Measurements from ENCODE around the gene PLBD1. TPM values are rescaled to one million over a fixed set of nuclear protein-coding genes. Genes with fewer than 3 reads are reported as not detected.
A peak's percentile ranks its signal among the peaks of the same experiment; 100 is the strongest.

PLBD1 gene
- total RNA-seq, 1 donor from 2014 or later = not detected

DNA sequence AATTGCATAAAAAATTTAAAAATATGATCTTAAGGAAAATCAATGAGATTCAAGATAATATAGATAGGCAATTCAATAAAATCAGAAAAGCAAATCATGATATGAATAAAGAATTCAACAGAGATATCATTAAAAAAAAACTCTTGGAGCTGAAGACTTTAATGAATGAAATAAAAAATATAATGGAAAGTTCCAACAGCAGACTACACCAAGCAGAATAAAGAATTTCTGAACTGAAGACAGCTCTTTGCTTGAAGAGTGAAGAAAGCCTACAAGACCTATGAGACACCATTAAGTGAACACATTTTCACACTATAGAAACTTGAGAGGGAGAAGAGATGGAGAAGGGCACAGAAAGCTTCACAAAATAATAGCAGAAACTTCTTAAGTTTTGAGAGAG, 45.9 kb downstream of the PLBD1 start:
- Mint-ChIP-seq H3K4me1 (ENCODE audit: low read depth) (no peaks in the 10 kb centered on the region), H3K9me3 (peaks cover 38% of the 10 kb centered on the region), H3K36me3 (ENCODE audit: low read depth) (no peaks in the 10 kb centered on the region), H3K27ac (no peak overlapping the region), H3K4me3 (no peak overlapping the region), H3K27me3 (ENCODE audit: insufficient read depth) (no peaks in the 10 kb centered on the region)
- intact Hi-C loops (cut with micrococcal nuclease) = no loop called here
- no peak for DNase-seq (ENCODE audit: low spot score)

DNA sequence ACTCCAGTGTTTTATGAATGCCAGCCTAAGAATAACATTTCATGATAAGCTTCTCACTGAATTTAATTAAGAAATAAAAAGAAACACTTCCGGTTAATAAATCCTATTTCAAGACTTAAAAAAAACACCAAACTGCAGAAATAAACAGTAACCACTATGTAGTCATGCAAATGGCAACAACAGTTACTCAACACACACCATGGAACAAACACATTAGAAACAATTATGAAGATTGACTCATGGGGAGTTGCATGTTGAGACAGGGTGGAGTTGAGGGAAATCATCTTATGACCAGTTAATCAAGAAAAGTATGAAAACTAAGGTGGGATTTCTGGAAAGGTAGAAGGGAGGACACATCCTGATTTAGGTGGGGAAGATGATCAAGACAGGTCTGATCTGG, 52.7 kb downstream of the PLBD1 start:
- Mint-ChIP-seq H3K4me3 (no peak overlapping the region), H3K36me3 (ENCODE audit: low read depth) (no peaks in the 10 kb centered on the region), H3K4me1 (ENCODE audit: low read depth) (no peaks in the 10 kb centered on the region), H3K27me3 (ENCODE audit: insufficient read depth) (no peaks in the 10 kb centered on the region), H3K9me3 (no peaks in the 10 kb centered on the region), H3K27ac (no peak overlapping the region)
- no peak for DNase-seq (ENCODE audit: low spot score)
- intact Hi-C loops (cut with micrococcal nuclease) = no loop called here

DNA sequence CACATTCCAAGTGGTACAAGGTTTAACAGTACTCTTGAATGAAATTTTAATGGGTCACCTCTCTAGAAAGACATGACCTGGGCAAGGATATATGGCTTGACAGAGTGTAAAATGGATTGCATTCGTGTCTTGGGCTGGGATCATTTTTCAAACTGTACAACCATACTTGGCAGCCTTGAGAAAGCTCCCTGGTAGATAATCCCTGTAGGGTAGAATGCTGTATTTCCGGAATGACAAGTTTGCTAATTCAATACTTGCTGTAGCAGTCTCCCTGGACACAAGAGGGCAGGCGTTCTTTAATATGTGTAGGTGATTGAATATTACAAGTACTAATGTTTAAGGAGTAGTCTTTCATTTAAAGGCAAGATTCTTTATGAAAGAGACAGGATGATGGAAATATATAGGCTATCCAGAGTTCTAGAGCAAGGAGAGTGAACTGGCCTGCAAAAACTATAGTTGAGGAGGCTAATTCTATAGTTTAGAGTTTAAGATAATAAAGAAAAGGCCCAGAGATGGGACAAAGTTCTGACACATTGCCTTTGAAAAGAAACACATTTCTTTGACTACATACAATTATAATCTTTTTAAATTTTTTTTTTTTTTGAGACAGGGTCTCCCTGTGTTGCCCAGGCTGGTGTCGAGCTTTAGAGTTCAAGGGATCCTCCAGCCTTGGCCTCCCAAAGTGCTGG, 53.4 kb downstream of the PLBD1 start:
- intact Hi-C loops (cut with micrococcal nuclease) = no loop called here
- no peak for DNase-seq (ENCODE audit: low spot score)
- Mint-ChIP-seq H3K4me1 (ENCODE audit: low read depth) (no peaks in the 10 kb centered on the region), H3K9me3 (no peaks in the 10 kb centered on the region), H3K4me3 (no peak overlapping the region), H3K27me3 (ENCODE audit: insufficient read depth) (no peaks in the 10 kb centered on the region), H3K36me3 (ENCODE audit: low read depth) (no peaks in the 10 kb centered on the region), H3K27ac (no peak overlapping the region)

DNA sequence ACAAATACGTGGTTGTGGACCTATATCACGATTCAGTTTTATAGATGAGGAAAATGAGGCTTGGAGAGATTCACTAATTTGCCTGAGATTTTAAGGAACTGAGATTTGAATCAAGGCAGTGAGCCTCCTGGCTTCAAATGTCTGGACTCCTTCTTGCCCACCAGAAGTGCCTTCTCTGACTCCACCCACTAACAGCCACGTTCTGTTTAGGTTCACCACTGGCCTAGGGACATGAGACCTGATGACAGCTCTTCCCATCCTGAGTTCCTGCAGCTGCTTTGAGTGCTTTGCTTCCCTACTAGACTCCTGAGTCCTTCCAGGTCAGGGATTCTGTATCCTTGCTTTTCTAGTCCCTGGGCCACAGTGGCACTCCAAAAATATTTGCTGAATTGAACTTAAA, 57.1 kb downstream of the PLBD1 start:
- no peak for DNase-seq (ENCODE audit: low spot score)
- Mint-ChIP-seq H3K27me3 (ENCODE audit: insufficient read depth) (no peaks in the 10 kb centered on the region), H3K4me3 (no peak overlapping the region), H3K4me1 (ENCODE audit: low read depth) (no peaks in the 10 kb centered on the region), H3K9me3 (no peaks in the 10 kb centered on the region), H3K27ac (no peak overlapping the region), H3K36me3 (ENCODE audit: low read depth) (peaks cover 1% of the 10 kb centered on the region)
- intact Hi-C loops (cut with micrococcal nuclease) = no loop called here

DNA sequence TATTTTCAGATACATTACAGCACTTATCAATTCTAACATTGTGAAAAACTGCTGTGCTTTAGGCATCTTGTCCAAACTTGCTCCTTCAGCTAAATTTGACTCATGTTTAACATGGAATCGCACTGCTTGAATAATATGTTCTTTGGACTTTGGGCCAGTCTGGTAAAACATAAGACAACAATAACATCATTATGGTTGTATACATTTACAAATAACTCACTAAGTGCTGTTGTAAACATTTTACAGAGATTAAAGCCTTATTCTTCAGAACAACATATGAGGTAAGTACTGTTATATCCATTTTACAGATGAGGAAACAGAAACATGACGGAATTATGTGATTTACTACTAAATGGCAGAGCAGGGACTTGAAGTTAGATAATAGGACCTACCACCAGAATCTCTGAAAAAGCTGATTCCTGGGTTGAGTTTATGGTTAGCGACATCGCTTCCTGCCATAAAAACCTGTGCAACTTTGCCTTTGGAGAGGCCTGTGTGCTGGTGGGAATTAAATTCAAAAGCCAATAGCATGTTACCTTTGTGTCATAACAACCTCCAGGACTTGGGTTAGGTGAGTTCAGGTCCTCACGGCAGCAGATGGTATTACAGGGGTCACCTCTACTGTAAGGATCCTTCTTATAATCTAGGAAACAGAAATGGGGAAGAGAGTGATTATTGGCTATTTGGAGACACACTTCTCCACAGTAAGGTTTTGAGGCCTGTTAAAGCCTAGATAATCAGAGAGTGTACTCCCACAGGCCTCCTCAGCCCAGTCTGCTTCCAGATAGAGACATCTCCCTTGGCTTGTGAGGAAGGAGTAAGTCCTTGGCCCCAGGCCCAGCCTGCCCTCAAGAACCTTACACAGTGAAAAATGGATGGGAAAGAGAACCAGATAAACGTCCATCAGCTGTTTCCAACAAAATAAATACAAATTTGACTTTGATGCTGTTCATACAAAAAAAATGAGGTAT, 61.8 kb downstream of the PLBD1 start:
- no peak overlapping the region for H3K4me3 Mint-ChIP-seq
- no peak overlapping the region for H3K27ac Mint-ChIP-seq
- intact Hi-C loops (cut with micrococcal nuclease) = no loop called here
- no peaks in the 10 kb centered on the region for H3K9me3 Mint-ChIP-seq
- DNase-seq (ENCODE audit: low spot score) = no peak
- no peaks in the 10 kb centered on the region for H3K27me3 Mint-ChIP-seq (ENCODE audit: insufficient read depth)
- peaks cover 15% of the 10 kb centered on the region for H3K36me3 Mint-ChIP-seq (ENCODE audit: low read depth)
- H3K4me1 Mint-ChIP-seq (ENCODE audit: low read depth) = no peaks in the 10 kb centered on the region

DNA sequence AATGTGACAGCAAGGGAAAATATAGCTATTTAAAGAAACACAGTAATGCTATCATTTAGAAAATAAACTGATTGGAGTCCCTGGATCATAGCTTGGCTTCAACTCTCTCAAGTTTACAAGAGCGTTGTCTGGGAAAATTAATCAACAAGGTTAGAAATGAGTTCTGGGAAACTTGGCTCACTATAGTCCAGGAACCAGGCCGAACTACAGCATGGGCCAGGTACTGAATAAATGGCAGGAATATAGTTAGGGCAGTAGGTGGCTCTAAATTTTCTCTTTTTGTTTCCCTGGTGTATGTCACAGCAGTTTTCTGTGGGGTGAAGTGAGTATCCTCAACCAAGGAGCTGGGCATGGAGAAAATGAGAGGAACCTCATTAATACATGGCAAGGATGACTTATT, 72.4 kb downstream of the PLBD1 start:
- intact Hi-C loops (cut with micrococcal nuclease) = no loop called here
- no peak overlapping the region for H3K4me3 Mint-ChIP-seq
- peak overlapping the region; percentile 44 for H3K27ac Mint-ChIP-seq
- DNase-seq (ENCODE audit: low spot score) = no peak
- H3K4me1 Mint-ChIP-seq (ENCODE audit: low read depth) = peaks cover 15% of the 10 kb centered on the region
- H3K27me3 Mint-ChIP-seq (ENCODE audit: insufficient read depth) = no peaks in the 10 kb centered on the region
- peaks cover 74% of the 10 kb centered on the region for H3K36me3 Mint-ChIP-seq (ENCODE audit: low read depth)
- H3K9me3 Mint-ChIP-seq = peaks cover 3% of the 10 kb centered on the region

DNA sequence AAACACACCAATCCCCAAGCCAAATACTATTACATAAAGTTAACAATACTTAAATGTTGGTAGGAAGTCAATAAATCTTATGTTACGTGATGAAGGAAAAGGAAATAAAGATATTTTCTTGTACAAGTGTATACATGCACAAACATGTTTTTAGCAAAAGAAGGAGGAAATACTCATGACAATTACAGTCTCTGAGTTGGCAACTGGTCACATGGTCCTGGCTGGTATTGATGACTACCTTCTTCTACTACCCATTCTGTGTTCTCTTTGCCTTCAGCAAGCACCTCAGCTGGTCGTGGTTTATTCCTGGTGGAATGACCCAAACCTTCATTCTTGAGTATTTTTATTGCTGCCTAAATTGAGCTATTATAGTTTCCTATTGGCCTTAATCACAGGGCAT, 84.8 kb downstream of the PLBD1 start:
- DNase-seq (ENCODE audit: low spot score) = no peak
- H3K4me3 Mint-ChIP-seq = no peak overlapping the region
- H3K27me3 Mint-ChIP-seq (ENCODE audit: insufficient read depth) = no peaks in the 10 kb centered on the region
- peaks cover 6% of the 10 kb centered on the region for H3K4me1 Mint-ChIP-seq (ENCODE audit: low read depth)
- no peaks in the 10 kb centered on the region for H3K9me3 Mint-ChIP-seq
- intact Hi-C loops (cut with micrococcal nuclease) = no loop called here
- no peak overlapping the region for H3K27ac Mint-ChIP-seq
- peaks cover 59% of the 10 kb centered on the region for H3K36me3 Mint-ChIP-seq (ENCODE audit: low read depth)

DNA sequence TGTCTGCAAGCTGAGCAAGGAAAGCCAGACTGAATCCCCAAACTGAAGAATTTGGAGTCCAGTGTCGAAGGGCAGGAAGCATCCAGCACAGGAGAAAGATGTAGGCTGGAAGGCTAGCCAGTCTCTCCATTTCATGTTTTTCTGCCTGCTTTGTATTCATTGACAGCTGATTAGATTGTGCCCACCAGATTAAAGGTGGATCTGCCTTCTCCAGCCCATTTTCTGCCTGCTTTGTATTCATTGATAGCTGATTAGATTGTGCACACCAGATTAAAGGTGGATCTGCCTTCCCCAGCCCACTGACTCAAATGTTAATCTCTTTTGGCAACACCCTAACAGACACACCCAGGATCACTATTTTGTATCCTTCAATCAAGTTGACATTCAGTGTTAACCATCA, 85.3 kb downstream of the PLBD1 start:
- no peak overlapping the region for H3K4me3 Mint-ChIP-seq
- intact Hi-C loops (cut with micrococcal nuclease) = no loop called here

DNA sequence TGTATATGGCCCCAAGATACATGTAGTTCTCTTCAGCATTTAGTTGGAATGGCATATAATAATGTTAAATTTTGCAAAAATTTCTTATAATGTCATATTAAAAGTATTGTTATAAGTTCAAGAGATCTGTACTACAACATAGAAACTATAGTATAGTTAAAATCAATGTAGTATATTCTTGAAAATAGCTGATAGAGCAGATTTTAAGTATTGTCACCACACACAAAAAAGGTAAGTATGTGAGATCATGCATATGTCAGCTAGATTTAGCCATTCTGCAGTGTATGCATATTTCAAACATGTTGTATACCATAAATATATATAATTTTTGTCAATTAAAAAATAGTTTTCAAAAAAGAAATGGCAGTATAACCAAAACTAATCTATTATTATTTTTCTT, 86.5 kb downstream of the PLBD1 start:
- peaks cover 6% of the 10 kb centered on the region for H3K4me1 Mint-ChIP-seq (ENCODE audit: low read depth)
- no peak overlapping the region for H3K27ac Mint-ChIP-seq
- intact Hi-C loops (cut with micrococcal nuclease) = no loop called here
- H3K4me3 Mint-ChIP-seq = no peak overlapping the region
- H3K27me3 Mint-ChIP-seq (ENCODE audit: insufficient read depth) = no peaks in the 10 kb centered on the region
- H3K9me3 Mint-ChIP-seq = no peaks in the 10 kb centered on the region
- peaks cover 53% of the 10 kb centered on the region for H3K36me3 Mint-ChIP-seq (ENCODE audit: low read depth)
- DNase-seq (ENCODE audit: low spot score) = no peak

More for the DNA sequence above, 85.3 kb downstream of the PLBD1 start:
- no peak for DNase-seq (ENCODE audit: low spot score)
- Mint-ChIP-seq H3K27ac (no peak overlapping the region), H3K27me3 (ENCODE audit: insufficient read depth) (no peaks in the 10 kb centered on the region), H3K4me1 (ENCODE audit: low read depth) (peaks cover 6% of the 10 kb centered on the region), H3K36me3 (ENCODE audit: low read depth) (peaks cover 59% of the 10 kb centered on the region), H3K9me3 (no peaks in the 10 kb centered on the region)

DNA sequence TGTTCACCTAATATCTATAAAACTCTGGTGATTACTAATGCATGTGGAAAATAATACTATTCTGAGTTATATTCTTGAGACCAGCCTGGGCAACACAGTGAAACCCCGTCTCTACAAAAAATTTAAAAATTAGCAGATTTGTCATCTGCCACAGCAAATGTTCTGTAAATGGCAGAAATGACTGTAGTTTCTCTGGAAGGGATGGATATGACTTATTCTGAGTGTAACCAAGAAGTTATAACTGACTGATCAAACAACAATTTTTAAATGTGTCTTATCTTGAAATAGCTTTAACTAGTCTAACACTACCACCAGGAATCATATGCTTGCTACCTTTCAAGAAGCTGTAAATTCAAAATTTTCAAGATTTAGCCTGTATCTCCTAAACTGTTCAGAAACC, 88.7 kb downstream of the PLBD1 start:
- Mint-ChIP-seq H3K4me3 (no peak overlapping the region), H3K36me3 (ENCODE audit: low read depth) (peaks cover 57% of the 10 kb centered on the region), H3K4me1 (ENCODE audit: low read depth) (peaks cover 6% of the 10 kb centered on the region), H3K27ac (no peak overlapping the region), H3K9me3 (peaks cover 11% of the 10 kb centered on the region), H3K27me3 (ENCODE audit: insufficient read depth) (no peaks in the 10 kb centered on the region)
- no peak for DNase-seq (ENCODE audit: low spot score)
- intact Hi-C loops (cut with micrococcal nuclease) = loop anchor here (2.0 to 5.0 kb wide), 2 partner anchors 14 to 112 kb away; partner anchors contain the start of gene ATF7IP

DNA sequence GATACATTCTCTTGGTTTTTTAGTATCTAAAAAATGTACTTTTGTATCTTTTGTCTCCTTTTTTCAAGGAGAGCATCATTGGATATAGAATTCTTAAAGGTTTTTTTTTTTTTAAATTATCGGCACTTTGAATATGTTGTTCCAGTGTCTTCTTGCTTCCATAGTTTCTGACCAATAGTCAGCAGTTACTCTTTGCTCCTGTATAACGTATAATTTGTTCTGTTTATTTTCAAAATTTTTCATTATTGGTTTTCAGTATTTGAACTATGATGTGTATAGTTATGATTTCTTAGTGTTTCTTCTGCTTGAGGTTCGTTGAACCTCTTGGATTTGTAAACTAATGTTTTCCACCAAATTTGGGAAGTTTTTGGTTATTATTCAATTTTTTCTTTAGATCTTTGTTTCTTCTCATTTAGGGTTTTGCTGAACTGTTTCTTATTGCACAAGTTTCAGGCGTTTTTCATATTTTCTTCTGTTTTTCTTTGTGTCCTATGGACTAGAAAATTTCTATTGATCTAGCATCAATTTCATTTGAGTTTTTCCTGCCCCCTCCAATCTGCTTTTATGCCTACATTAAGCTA, 93.9 kb downstream of the PLBD1 start:
- Mint-ChIP-seq H3K27ac (no peak overlapping the region), H3K36me3 (ENCODE audit: low read depth) (peaks cover 64% of the 10 kb centered on the region), H3K27me3 (ENCODE audit: insufficient read depth) (no peaks in the 10 kb centered on the region), H3K9me3 (peaks cover 47% of the 10 kb centered on the region), H3K4me1 (ENCODE audit: low read depth) (no peaks in the 10 kb centered on the region), H3K4me3 (no peak overlapping the region)
- intact Hi-C loops (cut with micrococcal nuclease) = loop anchor here (5.0 kb wide), 1 partner anchor 216 kb away; no protein-coding TSS in a partner anchor
- DNase-seq (ENCODE audit: low spot score) = no peak

DNA sequence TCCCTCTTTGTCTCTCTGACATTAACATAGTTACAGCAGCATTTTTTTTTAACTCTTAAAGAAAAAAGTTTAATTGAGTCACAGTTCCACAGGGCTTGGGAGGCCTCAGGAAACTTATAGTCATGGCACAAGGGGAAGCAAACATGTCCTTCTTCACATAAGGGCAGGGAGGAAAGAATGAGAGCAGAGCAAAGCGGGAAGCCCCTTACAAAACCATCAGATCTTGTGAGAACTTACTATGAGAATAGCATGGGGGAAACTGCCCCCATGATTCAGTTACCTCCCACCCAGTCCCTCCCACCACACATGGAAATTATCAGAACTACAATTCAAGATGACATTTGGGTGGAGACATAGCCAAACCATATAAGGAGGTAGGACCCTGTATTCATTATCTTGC, 96.2 kb downstream of the PLBD1 start:
- Mint-ChIP-seq H3K36me3 (ENCODE audit: low read depth) (peaks cover 63% of the 10 kb centered on the region), H3K9me3 (peaks cover 47% of the 10 kb centered on the region), H3K27me3 (ENCODE audit: insufficient read depth) (no peaks in the 10 kb centered on the region), H3K4me3 (no peak overlapping the region), H3K27ac (no peak overlapping the region), H3K4me1 (ENCODE audit: low read depth) (peaks cover 5% of the 10 kb centered on the region)
- intact Hi-C loops (cut with micrococcal nuclease) = loop anchor here (5.0 kb wide), 1 partner anchor 214 kb away; no protein-coding TSS in a partner anchor
- DNase-seq (ENCODE audit: low spot score) = no peak

Measured in activated T-helper 1 cell treated with anti-CD3 and anti-CD28 coated beads, Interleukin-12 subunit alpha, Interleukin-12 subunit beta, Interleukin-2, Interleukin-4 antibody, amounts not matched to agents 30 ng/mL and 10 ng/mL and 1 ng/mL, durations not matched to agents 14 hours and 24 hours and 36 hours (primary cell).